ENCODE measurements around the gene CHMP2A. TPM values are rescaled to one million over a fixed set of nuclear protein-coding genes. Genes with fewer than 3 reads are reported as not detected.
A peak's percentile ranks its signal among the peaks of the same experiment; 100 is the strongest.

CHMP2A gene
- total and polyA plus RNA-seq, 2 donors (not counting 1 experiment from before 2014, with no cell fraction given), result 62.5 to 97.5 TPM

GRCh38 chr19:58560007-58560887 lies 5.3 kb upstream of the CHMP2A start:
- H3K9ac ChIP-seq (ENCODE audit: low read length), result peak overlapping the region; percentile 90
- H4K20me1 ChIP-seq (ENCODE audit: control insufficient read depth, insufficient read depth, low read length, poor library complexity, severe bottlenecking), result peaks cover 16% of the 10 kb centered on the region
- intact Hi-C loops (cut with micrococcal nuclease), result no loop called here
- peaks cover 0 to 9% (median 0%) of the 10 kb centered on the region in 3 donors for H3K9me3 ChIP-seq (ENCODE audit: control extremely low read depth in 1 of 3, control insufficient read depth in 2 of 3, insufficient read depth in 1 of 3, low read length in 2 of 3)
- peaks cover 4 to 12% of the 10 kb centered on the region in 2 experiments for H3K36me3 ChIP-seq (replicated peaks in 1 of 2; ENCODE audit: control extremely low read depth in 1 of 2, control insufficient read depth in 1 of 2, extremely low read depth in 1 of 2, insufficient read depth in 2 of 2, low read length in 1 of 2)
- WGBS (ENCODE audit: insufficient coverage), result 87% methylated on average over 7 of the region's 8 CpGs
- TF ChIP-seq EZH2 (IDR thresholded peaks at IDR 0.05; ENCODE audit: borderline replicate concordance, insufficient read depth, low read depth, low read length, poor library complexity, severe bottlenecking) (no peak), CTCF (IDR thresholded peaks at IDR 0.05) (no peak)
- POLR2A ChIA-PET, result interaction anchor here (0.6 to 3.5 kb wide), 4 partner anchors 12 to 40 kb away, joined by 3 to 23 read pairs (median 8); partner anchors contain the start of genes MZF1 and ZBTB45
- H3K27ac ChIP-seq (ENCODE audit: low read length in 2 of 2), result peak overlapping the region; percentile 74 to 98
- ATAC-seq (ENCODE audit: low read depth) (no peak), DNase-seq (no peak)
- CTCF ChIA-PET, result interaction anchor here (0.5 to 3.3 kb wide), 4 partner anchors 12 to 644 kb away, joined by 3 to 10 read pairs (median 6); partner anchors contain the start of genes MZF1, ZBTB45 and ZNF417
- no peaks in the 10 kb centered on the region for H3K9me3 Mint-ChIP-seq (ENCODE audit: insufficient read depth)
- H3K27me3 Mint-ChIP-seq, result no peaks in the 10 kb centered on the region
- peak overlapping the region; percentile 97 for H3K4me2 ChIP-seq (replicated peaks; ENCODE audit: low read depth, low read length, poor library complexity, severe bottlenecking)
- H3K4me1 Mint-ChIP-seq, result peaks cover 73% of the 10 kb centered on the region
- peak overlapping the region; percentile 96 for H3K4me3 Mint-ChIP-seq
- H3K27me3 ChIP-seq (replicated peaks in 1 of 4; ENCODE audit: control extremely low read depth in 1 of 4, control insufficient read depth in 3 of 4, insufficient read depth in 4 of 4, low read length in 3 of 4), result no peaks in the 10 kb centered on the region
- H3K27ac Mint-ChIP-seq, result peak overlapping the region; percentile 98
- peak overlapping the region; percentile 89 for H2AFZ ChIP-seq (ENCODE audit: insufficient read depth, low read depth, low read length, poor library complexity, severe bottlenecking)
- peak overlapping the region in 3 of 5 experiments; percentile 84 to 95 (median 93) for H3K4me3 ChIP-seq (ENCODE audit: control extremely low read depth in 1 of 5, extremely low read depth in 1 of 5, insufficient read depth in 1 of 5, low read depth in 2 of 5, low read length in 4 of 5)
- peaks cover 28% of the 10 kb centered on the region for H3K79me2 ChIP-seq (ENCODE audit: control insufficient read depth, insufficient read depth, low read length)
- peaks cover 40 to 59% of the 10 kb centered on the region in 2 donors for H3K4me1 ChIP-seq (ENCODE audit: control insufficient read depth in 2 of 2, insufficient read depth in 2 of 2, low read length in 2 of 2)

Data from B cell (primary cell).